GM18526 (cell line): ENCODE data around the gene TMPRSS9.

ENCODE experiments used
- POLR2A ChIP-seq: IDR thresholded peaks from 3 replicates; pipeline ENCODE4 v1.6.1; 2011; ENCODE audit not compliant: insufficient read length; ENCODE audit errors: extremely low read depth

The TMPRSS9 gene

GRCh38 chr19:2359992-2360685 lies at the start of gene TMPRSS9:
Gene TMPRSS9, plus strand, starts transcription at chr19:2360265. Its CDS starts 29,521 bp downstream, at chr19:2389786.
- no peak for TF ChIP-seq POLR2A

- TF ChIP-seq POLR2A, result no peak
These were observed 49.0 kb upstream of the TMPRSS9 start for GRCh38 chr19:2311093-2311492.

- no peak for TF ChIP-seq POLR2A
These were observed 47.1 kb upstream of the TMPRSS9 start for GRCh38 chr19:2312820-2313501.

- TF ChIP-seq POLR2A, result no peak
These were observed 44.8 kb upstream of the TMPRSS9 start for GRCh38 chr19:2315121-2315817.

- no peak for TF ChIP-seq POLR2A
These were observed 44.2 kb upstream of the TMPRSS9 start for GRCh38 chr19:2315818-2316353.

DNA sequence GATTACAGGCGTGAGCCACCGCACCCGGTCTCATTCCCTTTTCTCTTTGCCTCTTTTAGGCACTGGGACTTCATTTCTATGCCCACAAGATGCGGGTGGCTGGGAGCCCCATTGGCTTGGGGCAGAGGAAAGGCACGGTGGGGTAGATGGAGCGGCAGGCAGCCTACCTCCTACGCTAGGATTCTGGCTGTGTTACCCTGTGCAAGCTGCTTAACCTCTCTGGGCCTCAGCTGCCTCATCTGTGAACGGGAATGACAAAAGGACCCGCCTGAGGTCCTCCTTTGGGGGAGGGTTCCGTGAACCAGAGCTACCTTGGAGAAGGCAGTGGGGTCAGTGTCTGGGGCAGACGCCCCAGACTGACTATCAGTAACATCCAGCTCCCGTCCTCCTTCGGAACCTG lies 42.8 kb upstream of the TMPRSS9 start:
- TF ChIP-seq POLR2A, result no peak

DNA sequence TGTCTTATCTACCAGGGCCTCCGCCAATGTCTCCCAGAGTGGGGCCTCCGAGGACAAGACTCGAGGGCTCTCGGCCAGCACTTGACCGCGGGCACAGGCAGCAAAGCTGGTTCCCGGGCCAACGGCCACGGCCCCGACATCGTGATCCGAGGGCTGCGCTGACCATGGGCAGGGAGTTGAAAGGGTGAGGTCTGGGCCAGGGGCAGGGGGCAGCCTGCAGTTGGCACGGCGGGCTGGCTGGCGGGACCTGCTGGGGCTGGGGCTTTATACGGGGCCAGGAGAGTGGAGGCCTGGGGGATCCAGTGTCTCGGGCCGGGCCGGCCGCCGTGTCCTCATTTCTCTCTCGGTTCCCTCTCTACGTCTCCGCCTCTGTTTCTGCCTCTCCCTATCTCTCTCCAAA lies 42.3 kb upstream of the TMPRSS9 start:
- no peak for TF ChIP-seq POLR2A

DNA sequence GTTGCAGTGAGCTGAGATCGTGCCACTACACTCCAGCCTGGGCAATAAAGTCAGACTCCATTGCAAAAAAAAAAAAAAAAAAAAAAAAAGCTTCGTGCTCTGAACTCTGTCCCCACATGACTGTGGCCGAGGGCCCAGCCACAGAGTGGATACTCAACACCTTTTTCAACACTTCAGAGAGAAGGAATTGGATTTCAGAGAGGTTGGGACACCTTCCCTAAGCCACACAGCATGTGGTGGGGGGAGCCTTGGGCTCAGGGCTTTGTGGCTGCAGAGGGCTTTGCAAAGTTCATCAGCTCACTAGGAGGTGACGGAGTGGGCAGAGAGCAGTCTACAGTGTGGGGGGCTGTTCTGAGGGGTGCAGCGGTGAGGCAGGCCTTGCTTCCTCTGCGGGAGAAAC lies 41.1 kb upstream of the TMPRSS9 start:
- no peak for TF ChIP-seq POLR2A

GRCh38 chr19:2319551-2319950 lies 40.5 kb upstream of the TMPRSS9 start:
- TF ChIP-seq POLR2A, result no peak

- TF ChIP-seq POLR2A, result no peak
These were observed 40.0 kb upstream of the TMPRSS9 start for GRCh38 chr19:2320049-2320448.

- no peak for TF ChIP-seq POLR2A
These were observed 39.1 kb upstream of the TMPRSS9 start for GRCh38 chr19:2320939-2321338.

DNA sequence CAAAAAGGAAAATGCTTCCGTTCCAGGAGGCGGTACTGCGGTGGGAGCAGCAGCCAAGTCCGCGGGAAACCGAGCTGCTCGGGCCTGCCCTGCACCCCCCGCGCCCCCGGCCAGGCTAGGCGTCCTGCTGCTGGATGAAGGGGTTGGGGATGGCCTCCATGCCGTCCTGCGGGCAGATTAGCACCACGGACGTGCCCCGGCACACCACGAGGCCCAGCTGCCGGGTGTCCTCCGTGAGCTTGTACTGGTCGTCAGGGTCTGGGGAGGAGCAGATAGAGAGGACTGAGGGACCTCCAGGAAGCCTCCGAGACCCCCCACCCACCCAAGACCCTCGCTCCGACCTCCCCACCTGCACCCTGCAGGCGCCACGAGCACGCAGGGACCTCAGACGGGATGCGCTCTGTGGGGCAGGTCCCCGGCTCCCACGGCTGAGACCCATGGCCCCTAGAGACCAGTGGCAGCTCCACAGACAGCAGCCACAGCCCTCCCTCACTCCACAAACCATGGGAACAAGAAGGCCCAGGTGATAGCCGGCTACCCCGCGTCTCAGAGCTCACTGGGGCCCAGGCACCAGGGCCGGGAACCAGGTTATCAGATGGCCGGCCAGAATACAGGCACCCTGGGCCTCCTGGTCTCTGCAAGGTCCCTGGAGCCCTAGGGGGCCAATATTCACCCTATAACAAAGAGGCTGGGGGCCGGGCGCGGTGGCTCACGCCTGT lies 38.3 kb upstream of the TMPRSS9 start:
- TF ChIP-seq POLR2A, result no peak

DNA sequence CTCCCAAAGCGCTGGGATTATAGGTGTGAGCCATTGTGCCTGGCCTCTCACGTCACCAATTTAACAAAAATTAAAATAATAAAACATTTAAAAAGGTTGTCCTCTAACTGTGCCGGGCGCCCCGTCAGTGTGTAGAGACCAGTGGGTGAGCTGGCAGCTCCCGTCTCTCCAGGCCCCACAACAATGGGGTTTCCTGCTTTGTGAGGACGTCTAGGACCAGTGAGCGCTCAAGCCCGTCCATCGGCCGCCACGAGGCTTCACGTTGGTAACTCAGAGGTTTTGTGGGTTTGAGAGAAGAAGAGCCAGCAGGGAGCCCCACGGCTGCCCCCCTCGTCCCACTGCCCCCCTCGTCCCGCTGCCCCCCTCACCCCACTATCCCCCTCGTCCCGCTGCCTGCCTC lies 36.4 kb upstream of the TMPRSS9 start:
- no peak for TF ChIP-seq POLR2A

DNA sequence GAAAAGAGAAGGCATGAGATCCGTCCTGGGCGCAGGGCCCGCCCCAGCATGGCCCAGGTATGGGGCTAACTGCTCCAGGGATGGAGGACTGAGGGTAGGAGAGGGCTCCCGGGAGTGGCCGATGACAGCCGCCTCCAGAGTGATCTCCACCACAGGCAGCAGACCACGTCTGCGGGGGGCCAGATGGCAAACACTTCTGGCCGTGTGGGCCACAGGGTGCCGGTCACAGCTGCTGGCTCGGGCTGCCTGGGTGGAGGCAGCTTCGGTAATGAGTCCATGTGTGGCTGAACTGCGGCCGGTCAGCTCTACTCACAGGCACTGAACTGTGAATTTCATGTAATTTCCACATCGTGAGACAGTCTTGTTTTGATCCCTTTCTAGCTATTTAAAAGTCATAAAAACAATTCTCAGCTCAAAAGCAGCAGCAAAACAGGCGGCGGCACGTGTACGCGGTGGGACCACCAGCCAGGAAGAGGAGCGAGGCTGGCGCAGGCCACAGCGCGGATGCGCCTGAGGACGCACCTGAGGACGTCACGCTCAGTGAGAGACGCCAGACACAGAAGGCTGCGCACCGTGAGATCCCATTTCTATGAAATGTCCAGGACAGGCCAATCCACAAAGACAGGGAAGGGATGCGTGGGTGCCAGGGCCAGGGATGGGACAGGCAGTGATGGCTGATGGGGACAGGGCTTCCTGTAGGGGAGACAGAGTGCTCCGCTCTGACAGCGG lies 35.7 kb upstream of the TMPRSS9 start:
- no peak for TF ChIP-seq POLR2A
